K562 (cell line): ENCODE measurements around the gene RUNX3. TPM values are rescaled to one million over a fixed set of nuclear protein-coding genes. Genes with fewer than 3 reads are reported as not detected.

Experiments
- ATAC-seq: fragments of 200-7000 bp; cut with Tn5 transposase; 3 replicates; pipeline ENCODE4 v1.9.1; 2020; ENCODE audit warnings: moderate library complexity
- BruUV-seq: library from RNA; stranded (reverse); fragments of 400-500 nt; replicated peaks from 2 replicates; lab custom pipeline; 2021; lab: Mats Ljungman, UMichigan
- CTCF ChIA-PET: fragments of 300-600 bp; formaldehyde crosslinking; extraction: SDS; loops from one replicate; lab custom pipeline; 2021; ENCODE audit warnings: low intra/inter-chr PET ratio; lab: Yijun Ruan, JAX
- POLR2A ChIA-PET: fragments of 300-600, 350-650 bp; sonication (Branson Sonifier 250); formaldehyde crosslinking; extraction: SDS; loops from one replicate; lab custom pipeline; 2021; ENCODE audit warnings: antibody characterized with exemption, inconsistent platforms; lab: Yijun Ruan, JAX
- DNase-seq, 4 experiments: peaks; one replicate each; pipeline versions ENCODE4 v3.0.0 to v3.0.0-alpha.2; 2011 to 2018; ENCODE audit warnings: low spot score in 3 of 4, mixed read lengths in 3 of 4; ENCODE audit errors: extremely low read depth in 1 of 4
- FAIRE-seq: peaks from 2 replicates; lab custom pipeline; 2011; peaks lifted over from hg19 to GRCh38; lab: Jason Lieb, UNC
- H2AFZ ChIP-seq: 2 replicates; pipeline ENCODE4 v1.6.0; 2011; ENCODE audit warnings: low read depth, low read length, control low read depth, inconsistent platforms
- H3K27ac ChIP-seq: fragments of 200-600 bp; 3 replicates; pipeline ENCODE4 v1.8.0; 2011; ENCODE audit warnings: low read depth, mild to moderate bottlenecking, control low read depth, inconsistent platforms, low read length, moderate library complexity, mixed read lengths; ENCODE audit errors: extremely low read depth
- H3K27me3 ChIP-seq, 2 experiments: fragments of 300-600 bp in 1 of 2; 2 replicates in 1 of 2; 3 replicates in 1 of 2; pipeline versions ENCODE4 v1.6.0 to v1.8.0; 2011; ENCODE audit warnings: inconsistent platforms in 2 of 2, low read length in 2 of 2, mild to moderate bottlenecking in 1 of 2, mixed read lengths in 1 of 2, moderate library complexity in 1 of 2; ENCODE audit not compliant: control insufficient read depth in 2 of 2, insufficient read depth in 2 of 2
- H3K36me3 ChIP-seq: fragments of 300-600 bp; 3 replicates; pipeline ENCODE4 v1.8.0; 2011; ENCODE audit warnings: mild to moderate bottlenecking, low read length, inconsistent platforms; ENCODE audit not compliant: control insufficient read depth, insufficient read depth
- H3K4me1 ChIP-seq, 2 experiments: fragments of 200-600 bp in 1 of 2; replicated peaks in 1 of 2; 2 replicates in 1 of 2; 3 replicates in 1 of 2; pipeline versions ENCODE4 v1.5.1 to v1.8.0; 2011; ENCODE audit warnings: inconsistent platforms in 2 of 2, low read length in 2 of 2, mild to moderate bottlenecking in 1 of 2, mixed read lengths in 1 of 2, moderate library complexity in 1 of 2; ENCODE audit not compliant: control insufficient read depth in 2 of 2, insufficient read depth in 2 of 2
- H3K4me2 ChIP-seq: 2 replicates; pipeline ENCODE4 v1.6.1; 2011; ENCODE audit warnings: low read length, control low read depth, inconsistent platforms, mixed read lengths; ENCODE audit not compliant: insufficient read depth
- H3K4me3 ChIP-seq: fragments of 200-600 bp; sonication (generic), shearing (Covaris generic); 2 replicates; pipeline ENCODE4 v1.5.1; 2016; ENCODE audit warnings: control low read depth, inconsistent platforms
- H3K79me2 ChIP-seq: fragments of 200-600 bp; 3 replicates; pipeline ENCODE4 v1.8.0; 2011; ENCODE audit warnings: low read length, inconsistent platforms; ENCODE audit not compliant: control insufficient read depth, insufficient read depth
- H3K9ac ChIP-seq, 2 experiments: 2 replicates each; pipeline versions ENCODE4 v1.6.0 to v1.6.1; 2011; ENCODE audit warnings: low read depth in 2 of 2, low read length in 2 of 2, control low read depth in 1 of 2, inconsistent platforms in 1 of 2, mild to moderate bottlenecking in 1 of 2, mixed read lengths in 1 of 2; ENCODE audit not compliant: insufficient read depth in 1 of 2
- H3K9me1 ChIP-seq: one replicate; pipeline ENCODE4 v1.6.0; 2011; ENCODE audit warnings: inconsistent platforms, mild to moderate bottlenecking, low read length, moderate library complexity; ENCODE audit not compliant: control insufficient read depth, insufficient read depth
- H3K9me3 ChIP-seq: replicated peaks from 2 replicates; pipeline ENCODE4 v1.5.1; 2011; ENCODE audit warnings: low read depth, low read length, inconsistent platforms; ENCODE audit not compliant: control insufficient read depth, insufficient read depth
- H4K20me1 ChIP-seq: replicated peaks from 2 replicates; pipeline ENCODE4 v1.6.1; 2011; ENCODE audit warnings: low read length, inconsistent platforms, mixed read lengths; ENCODE audit not compliant: control insufficient read depth, insufficient read depth
- BDP1 ChIP-seq: IDR thresholded peaks from 3 replicates; pipeline ENCODE4 v1.6.1; 2011; ENCODE audit not compliant: insufficient read length, insufficient read depth
- BRD9 ChIP-seq: fragments of 450-650 bp; IDR thresholded peaks from 2 replicates; pipeline ENCODE4 v1.6.1; 2018; ENCODE audit warnings: low read depth; ENCODE audit not compliant: partially characterized antibody
- E2F3 ChIP-seq: fragments of 250-450 bp; sonication (Bioruptor Pico); IDR thresholded peaks from 2 replicates; pipeline ENCODE4 v1.4.0; 2020; ENCODE audit warnings: mild to moderate bottlenecking
- POLR2AphosphoS2 ChIP-seq: IDR thresholded peaks from 2 replicates; pipeline ENCODE4 v1.6.1; 2012; ENCODE audit warnings: low read length, improper control_type of control experiment
- POLR3A ChIP-seq: IDR thresholded peaks from 2 replicates; pipeline ENCODE4 v1.6.1; 2011; ENCODE audit warnings: borderline replicate concordance, mild to moderate bottlenecking, moderate library complexity; ENCODE audit not compliant: insufficient read length, insufficient read depth; ENCODE audit errors: extremely low read depth
- SUPT5H ChIP-seq: fragments of 450-650 bp; IDR thresholded peaks from 2 replicates; pipeline ENCODE4 v1.6.1; 2016
- TAL1 ChIP-seq: fragments of 450-650 bp; IDR thresholded peaks from 2 replicates; pipeline ENCODE4 v1.6.1; 2016; ENCODE audit warnings: mild to moderate bottlenecking
- TSHZ1 ChIP-seq: fragments of 250-450 bp; sonication (Bioruptor Pico); IDR thresholded peaks from 2 replicates; pipeline ENCODE4 v1.4.0; 2020; ENCODE audit warnings: mild to moderate bottlenecking, moderate library complexity
- ZBTB26 ChIP-seq: fragments of 450-650 bp; formaldehyde crosslinking; IDR thresholded peaks from 2 replicates; pipeline ENCODE4 v1.4.0; 2022; ENCODE audit warnings: missing genetic modification characterization
- ZNF79 ChIP-seq: fragments of 250-450 bp; sonication (Bioruptor Pico); IDR thresholded peaks from 2 replicates; pipeline ENCODE4 v1.4.0; 2020; ENCODE audit warnings: low read depth, mild to moderate bottlenecking, moderate library complexity
- WGBS: fragments of 100-300 bp; shearing (Covaris generic); methylation state at CpG from one replicate; pipeline ENCODE4 v1.1.6; 2016; ENCODE audit warnings: low coverage, mixed read lengths; ENCODE audit not compliant: insufficient coverage; ENCODE audit errors: missing lambda C conversion rate; 5-methylcytosine and 5-hydroxymethylcytosine counted together
- in situ Hi-C: fragments of 300-500 bp; cut with MboI; formaldehyde crosslinking; loops from 4 replicates; pipeline ENCODE4 v1.15.0; 2018; ENCODE audit warnings: inconsistent platforms, mixed read lengths
- intact Hi-C: fragments of 100-400 bp; cut with micrococcal nuclease; formaldehyde crosslinking; loops from 2 replicates; pipeline ENCODE4 v1.14.2; 2022
- polyA plus RNA-seq, 8 experiments: library from polyadenylated mRNA; depleted of rRNA in 4 of 8; stranded (reverse) in 5 of 8; unstranded in 3 of 8; fragments of >200 nt; fragmentation: Nextera tagmentation in 2 of 8; fragmentation: Illumina TruSeq in 1 of 8; extraction: Ambion mirVana in 2 of 8; extraction: Trizol in 1 of 8; gene quantifications; 2 replicates each; pipeline versions ENCODE4 v1.2.1 to v1.2.3, GENCODE V29; 2011 to 2014; ENCODE audit warnings: inconsistent platforms in 1 of 8, missing spikeins in 1 of 8
- total RNA-seq, 7 experiments: library from RNA; depleted of rRNA in 6 of 7; stranded (reverse); fragments of >200 nt in 6 of 7; fragmentation: Illumina TruSeq in 2 of 7; extraction: Trizol in 2 of 7; gene quantifications; 2 replicates each; pipeline versions ENCODE4 v1.2.1 to v1.2.3, GENCODE V29; 2011 to 2021; ENCODE audit warnings: low replicate concordance in 1 of 7

RUNX3 gene
- total and polyA plus RNA-seq, 9 of the 15 experiments (the other 6 are each of a cell fraction or from before 2014, with no cell fraction given), result 0.01 to 0.64 (median 0.09) TPM

GRCh38 chr1:24871306-24871901 lies 58.7 kb downstream of the RUNX3 start:
- intact Hi-C loops (no loop called here), in situ Hi-C loops (no loop called here)
- Histone ChIP-seq H3K9me1 (no peaks in the 10 kb centered on the region), H3K4me1 (peaks cover 0 to 3% of the 10 kb centered on the region in 2 experiments; a peak in 2 of 5 replicates), H3K79me2 (no peaks in the 10 kb centered on the region), H3K4me3 (no peak overlapping the region), H3K9me3 (no peaks in the 10 kb centered on the region), H4K20me1 (0 out of 2 replicates have a peak, but pooled peaks cover 6% of the 10 kb centered on the region), H3K27me3 (peaks cover 65 to 76% of the 10 kb centered on the region in 2 experiments), H3K4me2 (no peak overlapping the region), H2AFZ (no peak overlapping the region), H3K36me3 (no peaks in the 10 kb centered on the region), H3K27ac (no peak overlapping the region), H3K9ac (no peak overlapping the region)
- ChIA-PET CTCF (no interaction called here), POLR2A (interaction anchor here (0.7 kb wide), 1 partner anchor 209 kb away, joined by 3 read pairs; no protein-coding TSS in a partner anchor)
- TF ChIP-seq POLR2AphosphoS2 (no peak), TAL1 (no peak), BRD9 (no peak), BDP1 (no peak), ZBTB26 (CRISPR knock-in tag) (no peak), SUPT5H (no peak), E2F3 (CRISPR knock-in tag) (no peak), ZNF79 (CRISPR knock-in tag) (no peak), TSHZ1 (no peak), POLR3A (no peak)
- 5% methylated on average over 11 of the region's 11 CpGs for WGBS
- no peak for FAIRE-seq
- no TSS peak for BruUV-seq
- no peak for ATAC-seq
- DNase-seq, result no peak
